Brain pericyte (primary cell): Measurements from ENCODE around the gene JPH3.
A peak's percentile ranks its signal among the peaks of the same experiment; 100 is the strongest.
"Not testable (repeated sequence)": the region's sequence is repeated elsewhere in the genome, so short reads cannot be mapped to it uniquely, and the experiment has no call there.

Source experiments
- DNase-seq: peaks from one replicate; pipeline ENCODE4 v3.0.0-alpha.2; 2012; ENCODE audit warnings: low read depth, low spot score

JPH3 gene

DNA sequence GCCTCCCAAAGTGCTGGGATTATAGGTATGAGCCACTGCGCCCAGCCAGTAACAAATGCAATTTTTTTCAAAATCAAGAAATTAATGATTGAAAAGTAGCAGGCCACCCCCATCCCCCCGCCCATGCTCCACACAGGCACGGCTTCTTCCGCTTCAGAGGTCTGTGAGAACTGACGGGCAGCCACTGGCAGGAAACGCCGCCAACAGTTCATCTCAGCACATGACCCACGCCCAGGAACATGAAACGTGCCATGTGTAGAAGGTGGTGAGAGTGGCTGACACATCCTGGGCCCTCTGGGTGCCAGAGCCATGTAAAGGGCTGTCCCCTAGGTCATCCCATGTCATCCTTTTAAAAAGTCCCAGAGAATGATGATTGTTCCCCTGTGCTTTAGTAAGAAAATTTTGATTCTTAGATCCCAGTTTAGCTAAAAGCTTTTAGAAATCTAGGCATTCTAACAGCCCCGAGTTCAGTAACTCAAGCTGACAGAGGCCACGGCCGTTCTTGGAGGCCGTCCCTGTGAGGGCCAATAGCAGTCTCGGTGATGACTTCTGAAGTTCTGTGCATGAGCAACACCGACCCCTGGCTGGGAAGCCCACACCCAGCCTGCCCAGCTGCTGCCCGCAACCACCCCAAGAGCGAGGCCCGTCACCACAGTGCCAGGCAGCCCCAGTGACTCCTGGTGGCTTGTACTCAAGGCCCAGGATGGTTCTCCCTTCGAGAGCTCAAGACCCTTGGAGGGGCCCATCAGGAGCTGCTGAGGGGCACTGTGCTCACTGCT, 111.3 kb downstream of the JPH3 start:
- no peak for DNase-seq

DNA sequence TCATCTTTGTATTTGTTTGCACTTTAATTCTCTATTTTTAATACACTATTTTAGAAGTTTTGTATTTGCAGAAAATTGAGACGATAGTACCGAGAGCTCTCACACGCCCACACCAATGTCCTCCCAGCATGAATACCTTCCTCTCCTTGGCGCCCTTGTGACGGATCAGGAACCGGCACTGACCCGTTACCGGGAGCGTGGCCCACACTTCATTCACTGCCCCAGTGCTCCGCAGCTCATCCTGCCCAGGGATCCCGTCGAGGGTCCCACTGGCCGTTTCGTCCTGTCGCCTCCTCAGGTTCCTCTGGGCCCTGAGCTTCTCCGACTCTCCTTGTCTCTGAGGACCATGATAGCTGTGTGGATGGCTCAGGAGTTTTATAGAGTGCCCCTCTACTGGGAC, 112.9 kb downstream of the JPH3 start:
- no peak for DNase-seq

DNA sequence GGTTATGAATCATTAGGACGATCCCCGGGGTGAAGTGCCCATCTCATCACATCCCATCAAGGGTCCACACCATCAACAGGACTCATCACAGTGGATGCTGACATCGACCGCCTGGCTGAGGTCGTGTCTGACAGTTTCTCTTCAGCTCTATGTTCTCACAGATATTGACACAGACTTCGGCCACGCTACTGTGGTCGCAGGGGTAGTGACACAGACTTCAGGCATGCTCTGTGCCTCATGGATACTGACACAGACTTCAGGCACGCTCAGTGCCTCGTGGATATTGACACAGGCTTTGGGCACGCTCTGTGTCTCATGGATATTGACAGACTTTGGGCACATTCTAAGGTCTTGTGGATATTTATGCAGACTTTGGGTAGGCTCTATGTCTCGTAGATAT, 113.3 kb downstream of the JPH3 start:
- DNase-seq: no peak

DNA sequence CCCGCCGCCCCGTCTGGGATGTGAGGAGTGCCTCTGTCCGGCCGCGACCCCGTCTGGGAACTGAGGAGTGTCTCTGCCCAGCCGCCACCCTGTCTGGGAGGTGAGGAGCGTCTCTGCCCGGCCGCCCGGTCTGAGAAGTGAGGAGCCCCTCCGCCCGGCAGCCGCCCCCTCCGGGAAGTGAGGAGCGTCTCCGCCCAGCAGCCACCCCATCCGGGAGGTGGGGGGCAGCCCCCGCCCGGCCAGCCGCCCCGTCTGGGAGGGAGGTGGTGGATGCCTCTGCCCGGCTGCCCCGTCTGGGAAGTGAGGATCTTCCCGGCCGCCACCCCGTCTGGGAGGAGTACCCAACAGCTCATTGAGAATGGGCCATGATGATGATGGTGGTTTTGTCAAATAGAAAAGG, 116.5 kb downstream of the JPH3 start:
- not testable (repeated sequence) for DNase-seq

DNA sequence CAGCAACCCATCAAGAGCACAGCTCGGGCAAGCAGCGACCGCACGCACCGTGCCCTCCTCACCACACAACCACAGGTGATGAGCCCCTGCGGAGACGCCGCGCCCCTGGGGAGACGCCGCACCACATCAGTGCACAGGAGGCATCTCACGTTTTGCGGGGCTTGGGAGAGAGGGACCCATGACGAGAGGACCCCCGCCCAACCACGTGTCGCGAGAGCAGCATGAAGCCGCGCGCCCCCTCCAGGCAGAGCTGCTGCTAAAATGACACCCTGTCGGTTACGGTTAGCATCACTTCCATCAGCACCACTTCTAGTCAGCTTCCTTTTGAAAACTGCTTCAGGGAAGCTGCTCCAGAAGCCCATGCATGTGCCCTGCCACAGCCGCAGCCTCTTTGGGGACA, 118.1 kb downstream of the JPH3 start:
- DNase-seq: no peak

DNA sequence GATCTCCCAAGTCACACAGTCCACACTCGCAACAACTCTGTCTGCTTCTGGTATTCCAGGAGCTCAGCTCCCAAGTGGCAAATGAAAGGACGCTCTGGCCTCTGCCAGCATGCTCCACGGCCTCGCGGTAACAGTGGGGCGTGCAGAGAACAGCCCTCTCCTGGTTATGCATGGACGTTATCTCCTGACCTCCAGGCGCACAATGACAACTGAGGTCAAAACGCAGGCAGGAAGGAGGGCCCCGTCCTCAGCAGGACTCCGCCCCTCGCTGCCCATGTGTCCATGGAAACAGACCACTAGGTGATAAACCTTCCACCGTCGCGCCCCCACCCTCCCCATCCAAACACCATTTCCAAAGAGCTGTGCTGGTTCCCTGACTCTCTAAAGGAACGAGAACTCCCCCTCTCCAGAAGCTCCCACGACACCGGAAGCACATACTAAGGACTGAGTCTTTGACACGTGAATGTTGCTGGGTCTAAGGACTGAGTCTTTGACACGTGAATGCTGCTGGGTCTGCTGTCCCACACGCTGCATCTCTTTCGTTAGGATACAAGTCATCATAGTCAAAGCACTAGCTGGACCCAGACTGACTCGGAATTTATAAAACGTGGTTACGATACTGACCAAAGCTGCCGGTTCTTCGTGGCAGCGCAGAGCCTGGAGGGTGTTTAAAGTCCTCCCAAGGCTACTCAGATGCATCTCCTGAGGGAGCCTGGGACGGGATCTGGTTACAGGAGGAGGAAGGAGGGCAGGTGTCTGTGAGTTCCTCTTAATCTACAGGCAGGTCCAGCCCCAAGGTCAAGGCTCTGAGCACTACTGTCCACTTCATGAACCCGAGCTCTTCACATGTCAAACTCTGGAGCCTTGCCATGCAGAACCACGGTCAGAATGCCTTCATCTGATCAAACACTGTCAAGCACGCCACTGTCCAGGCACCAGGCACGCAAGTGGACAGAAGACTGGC, 119.6 kb downstream of the JPH3 start:
- DNase-seq: no peak

DNA sequence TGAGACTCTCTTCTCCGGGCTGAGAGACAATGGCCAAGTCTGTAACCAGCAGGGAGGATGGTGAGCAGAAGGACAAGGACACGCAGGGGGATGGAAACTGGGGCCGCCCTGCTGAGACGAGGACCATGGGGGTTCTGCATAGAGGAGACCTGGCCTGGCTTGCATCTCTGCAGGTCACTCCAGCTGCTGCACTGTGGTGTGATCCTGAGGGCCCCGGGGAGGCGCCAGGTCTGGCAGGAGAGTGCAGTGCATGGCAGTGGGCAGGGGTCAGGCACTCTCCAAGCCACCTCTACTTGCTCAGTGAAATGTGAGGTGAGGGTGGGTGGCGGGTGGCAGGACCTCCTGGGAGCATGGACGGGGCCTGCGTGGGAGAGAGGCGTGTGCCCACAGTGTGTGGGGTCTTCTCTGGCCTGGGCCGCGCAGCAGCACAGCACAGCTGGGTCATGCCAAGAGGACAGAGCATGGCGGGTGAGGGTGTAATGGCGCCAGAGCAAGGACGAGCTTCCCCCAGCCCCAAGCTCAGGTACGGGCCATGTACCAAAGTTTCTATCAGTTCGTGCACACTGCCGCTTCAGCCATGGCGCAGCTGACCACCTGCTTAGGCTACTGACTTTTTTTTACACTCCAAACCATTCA, 120.4 kb downstream of the JPH3 start:
- no peak for DNase-seq

DNA sequence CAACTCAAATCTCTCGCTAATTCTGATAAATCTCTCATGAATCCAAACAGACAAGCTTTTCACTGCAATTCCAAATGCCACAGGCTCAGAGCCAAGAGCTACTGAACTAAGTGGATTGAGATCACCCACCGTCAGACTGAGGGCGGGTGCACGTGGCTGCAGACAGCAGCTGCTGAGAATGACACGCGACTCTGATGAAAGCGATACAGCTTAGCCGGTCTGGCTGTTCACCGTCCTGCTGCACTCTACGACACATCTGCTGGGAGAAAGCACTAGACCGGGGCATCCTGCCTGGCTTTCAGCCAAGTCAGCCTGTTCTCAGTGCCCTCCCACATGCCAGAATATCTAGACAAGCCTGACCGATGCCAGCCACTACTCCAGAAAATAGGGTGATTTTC, 120.9 kb downstream of the JPH3 start:
- peak; percentile 65 for DNase-seq

DNA sequence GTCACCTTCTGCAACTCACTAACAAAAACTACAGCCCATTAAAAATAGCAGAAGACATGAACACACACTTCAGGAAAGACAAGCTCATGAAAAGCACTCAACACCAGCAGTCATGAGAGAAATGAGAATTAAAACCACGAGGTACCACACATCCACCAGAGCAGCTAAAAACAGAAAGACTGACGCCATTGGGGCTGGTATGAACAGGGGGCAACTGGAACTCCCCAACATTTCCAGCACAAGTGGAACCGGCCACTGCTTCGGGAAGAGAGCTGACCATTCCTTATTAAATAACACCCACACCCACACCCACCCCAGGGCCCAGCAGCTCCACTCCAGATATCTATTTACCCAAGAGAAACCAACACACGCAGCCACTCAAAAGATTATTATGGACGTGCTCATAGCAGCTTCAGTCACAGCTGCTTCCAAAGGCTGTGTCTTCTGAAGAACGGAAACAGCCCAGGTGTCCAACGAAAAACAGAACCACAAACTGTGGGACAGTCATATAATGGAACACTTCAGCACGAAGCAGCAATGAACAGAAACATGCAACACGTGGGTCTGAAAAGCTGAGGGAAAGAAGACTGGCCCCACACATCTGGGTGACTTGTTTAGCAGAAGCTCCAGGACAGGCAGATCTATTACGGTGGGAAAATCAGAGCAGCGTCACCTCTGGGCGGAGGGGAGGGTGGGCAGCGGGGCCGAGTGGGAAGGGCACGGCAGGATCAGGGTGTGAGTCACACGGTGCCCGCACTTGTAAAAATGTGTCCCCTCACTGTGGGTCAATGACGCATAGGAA, 122.4 kb downstream of the JPH3 start:
- no peak for DNase-seq

DNA sequence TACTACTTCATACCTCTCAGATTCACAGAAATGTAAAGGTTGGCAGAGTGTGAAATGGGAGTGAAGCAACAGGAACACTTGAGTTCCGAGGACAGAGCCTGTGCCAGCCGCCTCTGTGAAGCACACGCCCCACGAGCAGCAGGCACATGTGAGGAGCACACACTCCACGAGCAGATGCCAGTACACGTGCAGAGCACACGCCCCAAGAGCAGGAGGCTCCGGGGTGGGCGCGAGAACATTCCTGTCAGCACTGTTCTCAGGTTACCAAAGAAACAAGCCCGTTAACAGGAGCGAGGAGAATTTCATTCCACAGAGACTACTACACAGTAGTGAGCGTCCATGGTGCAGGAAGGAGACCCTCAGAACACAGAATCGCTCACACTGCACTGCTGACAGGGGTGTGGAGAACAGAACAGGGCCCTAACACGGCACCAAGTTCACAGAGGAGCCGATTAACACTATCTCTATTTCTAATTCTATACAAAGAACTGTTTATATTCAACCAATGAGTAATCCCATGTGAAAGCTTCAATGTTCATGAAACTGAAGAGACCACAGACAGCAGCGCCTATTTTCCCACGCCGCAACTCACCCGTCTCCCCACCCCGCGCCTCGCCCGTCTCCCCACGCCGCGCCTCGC, 123.4 kb downstream of the JPH3 start:
- DNase-seq: no peak

DNA sequence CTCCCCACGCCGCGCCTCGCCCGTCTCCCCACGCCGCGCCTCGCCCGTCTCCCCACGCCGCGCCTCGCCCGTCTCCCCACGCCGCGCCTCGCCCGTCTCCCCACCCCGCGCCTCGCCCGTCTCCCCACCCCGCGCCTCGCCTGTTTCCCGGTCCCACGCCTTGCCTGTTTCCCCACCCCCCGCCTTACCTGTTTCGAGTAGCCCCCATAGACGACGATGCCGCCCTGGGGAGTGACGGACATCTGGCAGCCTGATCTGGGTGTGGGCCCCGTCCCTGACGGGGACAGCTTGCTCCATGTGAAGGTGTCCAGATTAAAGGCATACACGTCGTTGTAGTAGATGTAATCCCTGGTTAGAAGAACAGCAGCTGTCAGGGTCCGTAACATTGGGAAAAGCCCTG, 124.3 kb downstream of the JPH3 start:
- not testable (repeated sequence) for DNase-seq

DNA sequence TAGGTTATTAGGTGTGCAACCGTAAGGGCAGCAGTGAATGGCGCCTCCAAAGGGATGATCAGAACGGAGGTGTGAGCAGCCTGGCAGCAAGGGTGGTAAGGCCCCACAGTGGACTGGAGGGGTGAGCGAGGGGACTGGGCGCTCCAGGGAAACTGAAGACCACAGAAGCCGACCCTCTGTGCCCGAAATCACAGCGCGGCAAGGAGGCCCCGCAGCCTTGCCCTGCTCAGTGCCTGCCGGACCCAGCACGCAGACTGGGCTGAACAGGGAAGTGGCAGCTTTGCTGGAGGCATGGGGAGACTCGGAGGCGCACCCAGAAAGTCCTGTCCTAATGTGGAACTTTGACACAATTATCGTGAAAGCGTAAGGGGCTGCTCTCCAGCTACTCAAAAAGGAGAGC, 125.0 kb downstream of the JPH3 start:
- DNase-seq: no peak

DNA sequence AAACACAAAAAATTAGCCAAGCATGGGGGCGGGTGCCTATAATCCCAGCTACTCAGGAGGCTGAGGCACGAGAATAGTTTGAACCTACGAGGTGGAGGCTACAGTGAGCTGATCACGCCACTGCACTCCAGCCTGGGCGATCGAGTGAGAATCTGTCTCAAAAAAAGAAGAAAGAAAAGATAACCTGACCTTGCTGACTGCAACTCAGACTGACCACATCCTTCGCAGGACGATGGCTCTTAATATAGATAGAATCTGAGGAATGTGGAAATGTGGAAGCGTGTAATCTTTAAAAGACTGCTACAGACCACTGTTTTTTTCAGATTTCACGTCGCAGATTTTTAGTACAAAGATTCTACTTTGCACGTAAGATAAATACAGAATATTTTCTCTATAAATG, 125.7 kb downstream of the JPH3 start:
- DNase-seq: no peak

DNA sequence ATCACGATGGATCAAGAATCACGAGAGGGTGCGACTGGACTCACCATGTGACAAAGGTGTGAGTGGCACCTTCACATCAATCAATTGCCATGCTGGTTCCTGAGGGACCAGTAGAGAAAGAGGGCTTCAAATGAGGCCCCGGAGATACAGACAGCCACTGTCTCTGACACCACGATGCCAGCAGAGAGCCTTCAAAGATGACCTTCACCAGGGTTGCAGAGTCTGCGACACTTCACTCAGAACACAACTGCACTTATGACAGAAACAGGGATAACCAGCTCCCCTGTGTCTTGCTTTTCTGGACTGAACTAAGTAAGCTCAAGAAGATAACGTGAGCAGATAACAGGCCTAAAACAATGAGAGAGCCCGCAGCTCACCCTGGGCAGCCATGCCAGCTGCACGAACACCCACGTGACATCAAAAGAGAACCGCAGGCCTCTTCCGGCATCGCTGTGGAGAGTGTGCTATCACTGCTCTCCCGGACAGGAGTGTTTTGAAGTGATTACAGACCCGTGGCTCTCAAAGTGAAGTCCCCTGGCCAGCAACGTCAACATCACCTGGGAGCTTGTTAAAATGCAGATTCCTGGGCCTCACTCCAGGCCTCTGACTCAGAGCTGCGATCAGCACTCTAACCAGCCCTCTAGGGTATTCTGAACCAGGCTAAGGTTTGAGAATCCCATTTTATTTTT, 127.1 kb downstream of the JPH3 start:
- DNase-seq: no peak

DNA sequence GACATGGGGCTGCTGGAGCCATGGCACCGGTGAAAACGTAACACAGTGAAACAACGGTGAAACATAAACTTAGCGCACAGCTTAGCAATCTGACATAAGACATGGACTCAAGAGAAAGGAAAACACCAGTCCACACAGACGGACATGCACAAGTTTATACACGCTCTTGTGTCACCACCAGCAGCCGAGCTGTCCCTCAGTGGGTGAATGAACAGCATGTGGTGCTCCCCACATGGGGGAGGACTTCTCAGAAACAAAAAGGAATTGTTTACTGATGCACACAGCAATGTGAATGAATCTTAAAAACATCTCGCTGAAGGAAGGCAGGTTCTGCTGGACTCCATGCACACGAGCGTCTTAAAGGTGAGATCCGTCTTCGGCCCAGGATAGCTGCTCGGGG, 129.3 kb downstream of the JPH3 start:
- no peak for DNase-seq

DNA sequence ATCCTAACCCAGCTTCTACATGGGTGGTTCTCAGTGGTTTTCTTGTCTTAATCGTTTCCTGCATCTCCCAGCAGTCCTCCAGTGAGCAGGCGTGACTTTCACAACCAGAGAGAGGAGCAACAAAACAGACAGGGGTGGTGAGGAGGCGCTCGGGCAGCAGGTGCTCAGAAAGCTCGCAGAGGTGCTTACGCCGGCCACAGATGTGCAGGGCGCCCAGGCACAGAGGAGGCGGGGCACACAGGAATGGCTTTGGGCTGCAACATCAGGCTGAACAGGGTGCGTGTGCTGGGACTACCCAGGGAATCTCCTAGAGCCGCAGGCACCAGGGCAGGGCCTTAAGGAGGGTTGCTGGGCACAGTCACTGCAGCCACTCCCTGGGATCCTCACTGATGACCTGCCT, 130.9 kb downstream of the JPH3 start:
- DNase-seq: no peak

DNA sequence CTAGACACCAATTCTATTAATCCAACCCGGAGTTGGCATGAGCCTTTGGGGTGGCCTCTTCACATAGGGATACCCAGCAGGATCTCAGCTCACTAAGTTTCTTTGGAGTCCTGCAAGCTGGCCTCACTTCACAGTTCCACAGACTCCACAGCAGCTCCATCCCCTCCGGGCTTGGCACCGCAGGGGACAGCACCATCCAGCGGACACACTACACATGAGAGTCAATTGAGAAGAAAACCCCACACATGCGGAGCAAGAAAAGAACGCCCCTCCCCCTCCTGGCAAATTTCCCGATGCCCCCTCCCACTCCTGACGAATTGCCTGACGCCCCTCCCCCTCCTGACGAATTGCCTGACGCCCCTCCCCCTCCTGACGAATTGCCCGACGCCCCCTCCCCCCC, 132.3 kb downstream of the JPH3 start:
- DNase-seq: no peak

DNA sequence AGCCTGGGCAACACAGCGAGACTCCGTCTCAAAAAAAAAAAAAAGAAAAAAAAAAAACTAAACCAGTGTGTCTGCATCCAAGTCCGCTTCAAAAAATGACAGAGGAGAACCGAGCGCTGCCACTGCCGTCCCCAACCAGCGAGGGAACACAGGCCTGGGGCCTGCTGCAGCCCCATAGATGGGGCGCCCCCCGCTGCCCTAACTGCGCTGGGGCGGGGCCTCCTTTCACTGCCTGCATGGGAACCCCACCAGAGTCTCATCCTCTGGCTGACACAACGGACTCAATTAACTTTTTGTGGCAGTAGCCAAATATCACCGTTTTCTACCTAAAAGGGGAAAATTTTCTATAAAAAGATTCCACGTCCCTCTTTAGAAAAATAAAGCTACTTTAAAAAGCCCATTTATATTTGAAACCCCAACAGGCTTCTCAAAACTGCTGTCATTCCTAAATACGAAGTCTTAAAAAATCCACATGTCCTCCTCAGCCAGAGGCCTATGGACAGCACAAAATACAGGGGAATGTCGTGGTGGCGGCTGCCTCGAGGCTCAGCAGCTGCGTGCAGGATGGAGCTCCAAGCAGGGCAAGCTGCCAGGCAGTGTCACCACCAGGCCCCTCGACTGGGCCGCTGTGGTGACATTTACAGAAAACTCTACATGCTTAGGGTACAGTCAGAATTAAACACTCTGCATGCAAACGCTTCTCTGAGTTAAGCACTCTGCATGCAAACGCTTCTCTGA, 133.1 kb downstream of the JPH3 start:
- DNase-seq: no peak

DNA sequence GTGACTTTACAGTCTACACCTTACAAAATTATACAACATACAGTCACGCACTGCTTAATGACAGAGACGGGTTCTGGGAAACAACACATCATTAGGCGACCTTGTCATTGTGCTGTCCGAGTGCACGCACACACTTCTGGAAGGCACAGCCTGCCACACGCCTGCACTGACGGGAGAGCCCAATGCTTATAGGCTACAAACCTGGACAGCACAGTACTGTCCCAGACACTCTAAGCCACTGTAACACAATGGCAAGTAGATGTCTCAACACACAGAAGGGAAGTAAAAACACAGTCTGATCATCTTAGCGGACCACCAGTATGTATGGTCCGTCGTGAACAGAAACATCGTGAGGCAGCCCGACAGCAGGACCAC, 133.7 kb downstream of the JPH3 start:
- DNase-seq: no peak

DNA sequence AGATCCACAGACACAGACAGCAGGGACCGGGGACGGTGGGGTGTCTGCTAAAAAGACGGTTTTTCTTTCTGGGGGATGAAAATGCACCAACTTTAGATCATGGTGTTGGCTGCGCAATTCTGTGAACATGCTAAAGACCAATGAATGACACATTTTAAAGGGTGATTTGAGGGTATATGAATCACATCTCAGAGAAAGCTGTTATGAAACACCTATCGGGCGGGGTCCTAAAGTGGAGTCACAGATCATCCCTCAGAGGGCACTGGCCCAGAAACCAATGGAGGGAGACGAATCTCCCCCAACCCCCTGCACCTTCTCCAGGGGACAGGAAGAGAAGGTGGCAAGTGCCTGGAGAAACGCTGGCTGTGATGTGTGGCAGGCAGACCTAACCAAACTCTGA, 137.5 kb downstream of the JPH3 start:
- DNase-seq: no peak
